NT2/D1 (cell line): Measurements from ENCODE around the gene GPR161.

Experiments
- YY1 ChIP-seq: IDR thresholded peaks from 2 replicates; pipeline ENCODE4 v1.6.1; 2011; ENCODE audit not compliant: insufficient read length, insufficient read depth
- ZNF274 ChIP-seq: IDR thresholded peaks from 2 replicates; pipeline ENCODE4 v1.6.1; 2011; ENCODE audit warnings: mild to moderate bottlenecking, low read depth, low read length

GRCh38 chr1:168101336-168101735 is 35.4 kb downstream of the GPR161 start:
- TF ChIP-seq YY1 = no peak
- TF ChIP-seq ZNF274 = no peak
